Measurements from ENCODE around the gene OR51I1.

Gene OR51I1

GRCh38 chr11:5405173-5405572 lies 36.1 kb downstream of the OR51I1 start:
- DNase-seq (ENCODE audit: low read depth) = no peak
- H3K4me3 ChIP-seq (ENCODE audit: low read depth, low read length) = no peak overlapping the region
- TF ChIP-seq, protein P1, sequence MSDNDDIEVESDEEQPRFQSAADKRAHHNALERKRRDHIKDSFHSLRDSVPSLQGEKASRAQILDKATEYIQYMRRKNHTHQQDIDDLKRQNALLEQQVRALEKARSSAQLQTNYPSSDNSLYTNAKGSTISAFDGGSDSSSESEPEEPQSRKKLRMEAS (IDR thresholded peaks at IDR 0.05; ENCODE audit: low read depth, low read length) = no peak
- TF ChIP-seq POLR2A (IDR thresholded peaks at IDR 0.05; ENCODE audit: extremely low read depth, insufficient read length) = no peak

DNA sequence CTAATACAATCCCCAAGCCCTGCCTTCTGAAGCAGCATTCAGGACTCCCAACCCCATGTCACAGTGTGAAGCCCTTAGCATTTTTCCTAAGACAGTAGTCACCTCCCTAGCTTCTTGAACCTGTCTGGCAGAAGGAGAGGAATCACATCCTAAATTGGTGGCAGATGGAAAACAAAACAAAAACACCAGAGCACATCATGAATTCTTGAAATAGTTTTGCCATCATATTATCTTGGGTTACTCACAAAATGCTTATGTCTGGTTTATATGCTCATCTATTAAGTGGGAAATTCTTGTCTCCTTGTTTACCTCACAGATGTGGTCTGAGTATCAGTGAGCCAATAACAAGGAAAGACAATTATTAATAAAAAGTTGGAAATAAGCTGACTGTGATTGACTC lies 42.4 kb downstream of the OR51I1 start:
- H3K4me3 ChIP-seq (ENCODE audit: low read depth, low read length) = no peak overlapping the region
- DNase-seq (ENCODE audit: low read depth) = no peak
- TF ChIP-seq, protein P2, sequence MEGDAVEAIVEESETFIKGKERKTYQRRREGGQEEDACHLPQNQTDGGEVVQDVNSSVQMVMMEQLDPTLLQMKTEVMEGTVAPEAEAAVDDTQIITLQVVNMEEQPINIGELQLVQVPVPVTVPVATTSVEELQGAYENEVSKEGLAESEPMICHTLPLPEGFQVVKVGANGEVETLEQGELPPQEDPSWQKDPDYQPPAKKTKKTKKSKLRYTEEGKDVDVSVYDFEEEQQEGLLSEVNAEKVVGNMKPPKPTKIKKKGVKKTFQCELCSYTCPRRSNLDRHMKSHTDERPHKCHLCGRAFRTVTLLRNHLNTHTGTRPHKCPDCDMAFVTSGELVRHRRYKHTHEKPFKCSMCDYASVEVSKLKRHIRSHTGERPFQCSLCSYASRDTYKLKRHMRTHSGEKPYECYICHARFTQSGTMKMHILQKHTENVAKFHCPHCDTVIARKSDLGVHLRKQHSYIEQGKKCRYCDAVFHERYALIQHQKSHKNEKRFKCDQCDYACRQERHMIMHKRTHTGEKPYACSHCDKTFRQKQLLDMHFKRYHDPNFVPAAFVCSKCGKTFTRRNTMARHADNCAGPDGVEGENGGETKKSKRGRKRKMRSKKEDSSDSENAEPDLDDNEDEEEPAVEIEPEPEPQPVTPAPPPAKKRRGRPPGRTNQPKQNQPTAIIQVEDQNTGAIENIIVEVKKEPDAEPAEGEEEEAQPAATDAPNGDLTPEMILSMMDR (IDR thresholded peaks at IDR 0.05; ENCODE audit: low read depth, low read length) = no peak
- TF ChIP-seq POLR2A (IDR thresholded peaks at IDR 0.05; ENCODE audit: extremely low read depth, insufficient read length) (no peak), MYC (IDR thresholded peaks at IDR 0.05; ENCODE audit: low read depth, low read length) (no peak)
- TF ChIP-seq, protein P1 (IDR thresholded peaks at IDR 0.05; ENCODE audit: low read depth, low read length) = no peak

DNA sequence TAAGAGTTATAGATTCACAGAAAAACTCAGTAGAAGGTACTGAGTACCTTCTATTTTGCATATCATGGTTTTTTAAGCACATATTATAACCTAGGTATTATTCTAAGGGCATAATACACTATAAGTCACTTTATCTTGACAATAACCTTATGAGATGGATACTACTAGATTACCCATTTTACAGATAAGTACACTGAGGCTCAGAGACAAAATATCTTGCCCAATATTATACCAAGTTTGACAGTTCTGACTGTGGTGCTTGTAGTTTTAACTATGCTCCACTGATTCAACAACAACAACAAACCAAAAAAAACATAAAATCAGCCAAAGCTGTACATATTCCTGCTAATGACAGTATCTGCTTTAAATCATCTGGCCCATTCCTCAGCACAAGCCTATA lies 47.2 kb downstream of the OR51I1 start:
- no peak for DNase-seq (ENCODE audit: low read depth)
- no peak overlapping the region for H3K4me3 ChIP-seq (ENCODE audit: low read depth, low read length)
- TF ChIP-seq, protein P2 (IDR thresholded peaks at IDR 0.05; ENCODE audit: low read depth, low read length) = no peak
- no peak for TF ChIP-seq MYC (IDR thresholded peaks at IDR 0.05; ENCODE audit: low read depth, low read length)
- TF ChIP-seq POLR2A (IDR thresholded peaks at IDR 0.05; ENCODE audit: extremely low read depth, insufficient read length) = no peak
- TF ChIP-seq, protein P1 (IDR thresholded peaks at IDR 0.05; ENCODE audit: low read depth, low read length) = no peak

Data from NB4 (cell line).